Effector CD8-positive, alpha-beta T cell (primary cell): ENCODE results near the gene NNT.
"Not testable (repeated sequence)": the region's sequence is repeated elsewhere in the genome, so short reads cannot be mapped to it uniquely, and the experiment has no call there.

Experiments used
- DNase-seq: peaks from one replicate; lab custom pipeline; 2025; lab: John Stamatoyannopoulos, UW

NNT gene

GRCh38 chr5:43664501-43665040 lies 61.6 kb downstream of the NNT start:
- no peak for DNase-seq

- DNase-seq = not testable (repeated sequence)
These were observed 62.8 kb downstream of the NNT start for GRCh38 chr5:43665749-43666148.

GRCh38 chr5:43666728-43667127 lies 63.7 kb downstream of the NNT start:
- not testable (repeated sequence) for DNase-seq

- DNase-seq = not testable (repeated sequence)
These were observed 64.4 kb downstream of the NNT start for GRCh38 chr5:43667379-43667778.

- DNase-seq = no peak
These were observed 71.6 kb downstream of the NNT start for GRCh38 chr5:43674536-43674935.

- DNase-seq = no peak
These were observed 72.4 kb downstream of the NNT start for GRCh38 chr5:43675357-43675756.

- no peak for DNase-seq
These were observed 73.3 kb downstream of the NNT start for GRCh38 chr5:43676083-43676840.

GRCh38 chr5:43677253-43677652 lies 74.3 kb downstream of the NNT start:
- DNase-seq = no peak

- DNase-seq = no peak
These were observed 76.2 kb downstream of the NNT start for GRCh38 chr5:43679214-43679613.

GRCh38 chr5:43680286-43680685 lies 77.3 kb downstream of the NNT start:
- DNase-seq = no peak

- DNase-seq = no peak
These were observed 81.0 kb downstream of the NNT start for GRCh38 chr5:43683884-43684471.

- DNase-seq = no peak
These were observed 82.4 kb downstream of the NNT start for GRCh38 chr5:43685252-43685950.

GRCh38 chr5:43687275-43687674 lies 84.3 kb downstream of the NNT start:
- no peak for DNase-seq

- no peak for DNase-seq
These were observed 88.3 kb downstream of the NNT start for GRCh38 chr5:43691275-43691674.

GRCh38 chr5:43691893-43692292 lies 88.9 kb downstream of the NNT start:
- DNase-seq = no peak

GRCh38 chr5:43693411-43693810 lies 90.4 kb downstream of the NNT start:
- DNase-seq = no peak

- no peak for DNase-seq
These were observed 91.0 kb downstream of the NNT start for GRCh38 chr5:43694027-43694426.

GRCh38 chr5:43696444-43696843 lies 93.5 kb downstream of the NNT start:
- not testable (repeated sequence) for DNase-seq

GRCh38 chr5:43699910-43700309 lies 96.9 kb downstream of the NNT start:
- no peak for DNase-seq

- DNase-seq = no peak
These were observed 97.6 kb downstream of the NNT start for GRCh38 chr5:43700601-43701000.

- DNase-seq = no peak
These were observed 98.2 kb downstream of the NNT start for GRCh38 chr5:43701227-43701626.

GRCh38 chr5:43702293-43702692 lies 99.3 kb downstream of the NNT start:
- DNase-seq = no peak

GRCh38 chr5:43702815-43703214 lies 99.8 kb downstream of the NNT start:
- DNase-seq = no peak
